ENCODE results near the gene NOL6.

GRCh38 chr9:33453999-33454660 lies 19.6 kb downstream of the NOL6 start:
- TF ChIP-seq POLR2A (IDR thresholded peaks at IDR 0.05; ENCODE audit: low read length) (no peak), GATA1 (IDR thresholded peaks at IDR 0.05; ENCODE audit: low read depth, low read length) (no peak)

Data from erythroblast (primary cell).